ENCODE measurements around the gene PRKCZ. TPM values are rescaled to one million over a fixed set of nuclear protein-coding genes. Genes with fewer than 3 reads are reported as not detected.
A peak's percentile ranks its signal among the peaks of the same experiment; 100 is the strongest.

The PRKCZ gene
- total RNA-seq, 2 donors from 2014 or later, result 34.5 to 46.7 TPM

GRCh38 chr1:2045468-2046173 lies 4.6 kb upstream of the PRKCZ start:
- Histone ChIP-seq H3K36me3 (no peaks in the 10 kb centered on the region), H3K27me3 (replicated peaks; ENCODE audit: insufficient read depth) (no peaks in the 10 kb centered on the region), H3K4me3 (no peak overlapping the region), H3K4me1 (replicated peaks) (peaks cover 3% of the 10 kb centered on the region), H3K27ac (no peak overlapping the region), H3K9me3 (no peaks in the 10 kb centered on the region)
- intact Hi-C loops (cut with DNase I), result loop anchor here (10.0 kb wide), 1 partner anchor 81 kb away; no protein-coding TSS in a partner anchor
- WGBS, result 72% methylated on average over 15 of the region's 15 CpGs
- no peak for DNase-seq (ENCODE audit: low spot score)
- TF ChIP-seq POLR2AphosphoS5 (IDR thresholded peaks at IDR 0.05), result no peak
- no peak for TF ChIP-seq POLR2A (IDR thresholded peaks at IDR 0.05)
- TF ChIP-seq CTCF (IDR thresholded peaks at IDR 0.05), result no peak

- H3K27me3 ChIP-seq (replicated peaks; ENCODE audit: insufficient read depth), result no peaks in the 10 kb centered on the region
- TF ChIP-seq POLR2AphosphoS5 (IDR thresholded peaks at IDR 0.05) (no peak), POLR2A (IDR thresholded peaks at IDR 0.05) (no peak), CTCF (IDR thresholded peaks at IDR 0.05) (peak; percentile 22 to 62 (median 52))
- H3K36me3 ChIP-seq, result no peaks in the 10 kb centered on the region
- no peak overlapping the region for H3K4me3 ChIP-seq
- 59% methylated on average over 20 of the region's 20 CpGs for WGBS
- peaks cover 3% of the 10 kb centered on the region for H3K4me1 ChIP-seq (replicated peaks)
- peak; percentile 51 for DNase-seq (ENCODE audit: low spot score)
- intact Hi-C loops (cut with DNase I), result loop anchor here (10.0 kb wide), 1 partner anchor 82 kb away; no protein-coding TSS in a partner anchor
- H3K27ac ChIP-seq, result no peak overlapping the region
- no peaks in the 10 kb centered on the region for H3K9me3 ChIP-seq
These were observed 3.9 kb upstream of the PRKCZ start for GRCh38 chr1:2046174-2046917.

DNA sequence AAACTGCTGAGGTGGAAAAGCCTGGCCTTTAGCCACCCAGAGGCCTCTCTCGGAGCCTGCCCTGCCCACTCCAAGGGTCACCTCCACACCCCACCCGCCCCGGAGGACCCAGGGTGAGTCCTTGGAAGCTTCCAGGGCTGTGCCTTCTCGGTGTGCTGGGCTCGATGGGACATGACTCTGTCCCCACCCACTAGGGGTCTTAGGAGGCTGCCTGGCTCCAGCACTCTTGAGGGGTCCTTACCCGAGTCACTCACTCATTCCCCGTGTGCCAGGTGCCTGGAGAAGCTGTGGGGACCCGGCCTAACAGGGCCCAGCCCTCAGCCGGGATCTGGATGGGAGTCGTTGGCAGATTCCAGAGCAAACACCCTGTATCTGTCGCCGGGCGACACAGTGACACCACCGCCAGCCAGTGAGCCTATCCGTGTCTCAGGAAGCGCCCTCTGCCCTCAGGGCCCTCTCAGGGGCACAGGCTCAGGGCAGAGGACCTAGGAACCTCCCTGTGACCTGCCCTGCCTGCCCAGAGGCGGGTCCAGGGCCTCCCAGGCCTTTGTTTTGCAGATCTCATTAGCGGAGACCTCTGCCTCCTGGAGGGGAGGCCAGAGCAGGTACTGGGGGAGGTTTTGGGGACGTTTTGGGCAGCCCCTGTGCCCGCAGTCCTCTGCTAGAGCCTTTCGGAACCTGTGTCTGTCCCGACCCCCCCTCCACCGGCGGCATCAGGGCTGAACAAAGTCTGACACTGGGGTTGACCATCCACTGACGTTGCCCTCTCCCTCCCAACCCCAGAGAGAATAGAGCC lies 3.1 kb upstream of the PRKCZ start:
- H3K27me3 ChIP-seq (replicated peaks; ENCODE audit: insufficient read depth), result no peaks in the 10 kb centered on the region
- DNase-seq (ENCODE audit: low spot score), result no peak
- no peak overlapping the region for H3K4me3 ChIP-seq
- intact Hi-C loops (cut with DNase I), result loop anchor here (10.0 kb wide), 1 partner anchor 82 kb away; no protein-coding TSS in a partner anchor
- WGBS, result 71% methylated on average over 17 of the region's 25 CpGs
- H3K4me1 ChIP-seq (replicated peaks), result peaks cover 3% of the 10 kb centered on the region
- no peaks in the 10 kb centered on the region for H3K36me3 ChIP-seq
- TF ChIP-seq POLR2AphosphoS5 (IDR thresholded peaks at IDR 0.05), result no peak
- no peak for TF ChIP-seq POLR2A (IDR thresholded peaks at IDR 0.05)
- no peak for TF ChIP-seq CTCF (IDR thresholded peaks at IDR 0.05)
- no peak overlapping the region for H3K27ac ChIP-seq
- H3K9me3 ChIP-seq, result no peaks in the 10 kb centered on the region

DNA sequence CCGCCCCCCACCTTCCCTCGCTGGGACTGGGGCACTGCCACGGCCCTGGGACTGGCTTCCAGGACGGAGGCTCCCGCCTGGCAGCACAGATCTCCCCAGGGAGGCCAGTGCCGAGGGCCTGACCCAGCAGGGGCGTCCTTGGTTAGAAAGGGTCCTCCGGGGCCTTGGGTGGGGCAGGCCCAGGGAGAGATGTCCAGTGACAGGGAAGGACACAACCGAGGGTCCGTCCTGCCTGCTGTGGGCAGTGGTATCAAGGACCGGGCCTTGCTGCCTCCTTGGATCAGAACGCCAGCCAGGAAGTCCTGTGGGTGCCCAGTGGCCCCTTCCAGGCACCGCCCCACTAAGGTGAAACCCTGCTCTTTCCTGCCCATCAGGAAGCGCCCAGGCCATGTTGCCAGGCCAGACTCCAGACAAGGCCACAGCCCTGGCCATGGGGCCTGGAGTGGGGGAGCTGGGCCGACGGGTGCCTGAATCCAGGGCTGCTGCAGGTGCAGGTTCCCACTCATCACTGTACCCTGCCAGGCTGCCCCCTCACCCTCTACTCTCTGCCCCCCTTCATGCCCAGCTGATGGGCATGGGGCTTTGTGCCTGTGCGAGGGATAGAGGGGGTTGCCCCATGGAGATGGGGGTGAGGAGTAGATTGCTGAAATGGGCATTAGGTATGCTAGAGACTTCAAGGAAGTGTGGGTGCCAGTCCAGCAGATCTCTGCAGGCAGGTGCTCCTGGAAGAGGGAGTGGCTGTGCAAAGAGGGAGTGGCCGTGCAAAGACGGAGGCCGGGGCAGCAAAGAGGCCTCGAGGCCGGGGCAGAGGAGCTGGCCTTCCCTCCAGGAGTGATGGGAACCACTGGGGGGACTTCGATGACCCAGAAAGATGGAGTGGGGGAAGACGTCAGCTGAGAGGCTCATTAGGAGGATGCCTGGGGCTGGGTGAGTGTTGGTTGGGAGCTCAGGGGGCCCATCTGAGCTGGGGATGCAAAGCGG lies 2.2 kb upstream of the PRKCZ start:
- no peak for DNase-seq (ENCODE audit: low spot score)
- no peak overlapping the region for H3K27ac ChIP-seq
- no peak overlapping the region for H3K4me3 ChIP-seq
- intact Hi-C loops (cut with DNase I), result loop anchor here (10.0 kb wide), 1 partner anchor 83 kb away; no protein-coding TSS in a partner anchor
- H3K9me3 ChIP-seq, result no peaks in the 10 kb centered on the region
- H3K4me1 ChIP-seq (replicated peaks), result peaks cover 3% of the 10 kb centered on the region
- 89% methylated on average over 24 of the region's 25 CpGs for WGBS
- H3K36me3 ChIP-seq, result no peaks in the 10 kb centered on the region
- TF ChIP-seq CTCF (IDR thresholded peaks at IDR 0.05) (no peak), POLR2A (IDR thresholded peaks at IDR 0.05) (no peak), POLR2AphosphoS5 (IDR thresholded peaks at IDR 0.05) (no peak)
- no peaks in the 10 kb centered on the region for H3K27me3 ChIP-seq (replicated peaks; ENCODE audit: insufficient read depth)
